HL-60 (cell line): ENCODE measurements around the gene PAPPA.

ENCODE experiments used
- DNase-seq, 2 experiments: peaks; one replicate each; pipeline ENCODE4 v3.0.0-alpha.2; 2010 to 2020; ENCODE audit warnings: low read depth in 1 of 2, low spot score in 1 of 2
- H3K27ac ChIP-seq: fragments of 250-450 bp; sonication (Bioruptor Pico); replicated peaks from 2 replicates; pipeline ENCODE4 v1.5.1; 2020; ENCODE audit warnings: mild to moderate bottlenecking, moderate library complexity
- H3K27me3 ChIP-seq: fragments of 250-450 bp; sonication (Bioruptor Pico); 2 replicates; pipeline ENCODE4 v1.5.1; 2021; ENCODE audit warnings: mild to moderate bottlenecking, moderate library complexity; ENCODE audit not compliant: insufficient read depth, poor library complexity, severe bottlenecking
- H3K4me3 ChIP-seq: replicated peaks from 2 replicates; pipeline ENCODE4 v1.5.1; 2011; ENCODE audit warnings: mild to moderate bottlenecking, control low read depth, low read length; ENCODE audit not compliant: insufficient read depth
- GABPA ChIP-seq: IDR thresholded peaks from 2 replicates; pipeline ENCODE4 v1.6.1; 2012; ENCODE audit warnings: low read depth
- POLR2AphosphoS5 ChIP-seq: IDR thresholded peaks from 2 replicates; pipeline ENCODE4 v1.6.1; 2012; ENCODE audit warnings: low read depth
- SPI1 ChIP-seq: IDR thresholded peaks from 2 replicates; pipeline ENCODE4 v1.6.1; 2012; ENCODE audit warnings: low read depth, mild to moderate bottlenecking, borderline replicate concordance
- TF ChIP-seq, protein P1 (sequence below): IDR thresholded peaks from 2 replicates; pipeline ENCODE4 v1.6.1; 2012; ENCODE audit warnings: low read depth; ENCODE audit not compliant: insufficient replicate concordance
- TF ChIP-seq, protein P2 (sequence below): IDR thresholded peaks from one replicate; pipeline ENCODE4 v1.5.1; 2011; ENCODE audit warnings: low read length, control low read depth, inconsistent platforms; ENCODE audit not compliant: insufficient read depth

The PAPPA gene

DNA sequence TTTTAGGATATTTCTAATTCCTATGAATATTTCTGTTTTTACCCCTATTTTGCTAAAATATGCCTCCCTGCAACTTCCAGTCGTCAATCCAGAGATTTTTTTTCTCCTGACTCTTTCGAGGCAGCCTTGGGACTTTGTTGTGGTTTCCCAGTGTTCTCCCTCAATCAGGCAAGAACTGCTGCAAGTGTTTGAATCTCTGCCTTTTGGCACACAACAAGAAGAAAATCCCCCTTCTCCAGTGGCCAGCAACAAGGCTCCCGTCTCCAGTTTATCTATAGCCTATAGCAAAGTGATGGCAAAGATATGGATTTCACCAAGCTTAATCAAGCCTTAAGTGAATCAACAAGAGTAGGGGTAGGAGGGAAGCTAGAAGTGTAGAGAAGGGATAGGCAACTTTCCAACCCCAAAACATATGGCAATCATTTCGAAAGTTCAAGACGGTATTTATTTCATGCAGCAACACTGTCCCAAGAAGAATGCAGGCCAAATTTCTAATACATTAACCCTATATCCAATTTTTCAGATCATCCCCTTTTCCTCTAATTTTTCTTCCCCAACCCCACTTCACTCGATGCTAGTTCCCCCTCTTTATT lies 37.7 kb upstream of the PAPPA start:
- no peak for DNase-seq

DNA sequence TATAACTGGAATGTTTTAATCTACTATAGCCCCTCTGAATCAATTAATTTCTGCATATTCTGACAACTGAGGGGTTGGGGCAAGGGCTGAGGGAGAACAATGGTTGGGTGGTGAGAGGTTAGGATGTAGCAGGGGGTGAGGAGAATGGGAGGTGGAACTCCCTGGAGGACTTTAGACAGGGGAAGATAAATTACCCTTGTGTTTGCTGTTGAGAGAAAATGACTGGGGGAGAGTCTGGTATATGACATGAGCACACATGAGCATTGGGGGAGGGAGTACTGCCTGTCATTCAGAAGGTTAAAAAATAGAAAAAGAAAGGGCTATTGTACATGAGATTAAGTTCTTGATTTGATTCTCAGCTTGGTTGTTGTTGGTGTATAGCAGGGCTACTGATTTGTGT lies 37.2 kb upstream of the PAPPA start:
- H3K27ac ChIP-seq, result no peak overlapping the region
- TF ChIP-seq, protein P1, sequence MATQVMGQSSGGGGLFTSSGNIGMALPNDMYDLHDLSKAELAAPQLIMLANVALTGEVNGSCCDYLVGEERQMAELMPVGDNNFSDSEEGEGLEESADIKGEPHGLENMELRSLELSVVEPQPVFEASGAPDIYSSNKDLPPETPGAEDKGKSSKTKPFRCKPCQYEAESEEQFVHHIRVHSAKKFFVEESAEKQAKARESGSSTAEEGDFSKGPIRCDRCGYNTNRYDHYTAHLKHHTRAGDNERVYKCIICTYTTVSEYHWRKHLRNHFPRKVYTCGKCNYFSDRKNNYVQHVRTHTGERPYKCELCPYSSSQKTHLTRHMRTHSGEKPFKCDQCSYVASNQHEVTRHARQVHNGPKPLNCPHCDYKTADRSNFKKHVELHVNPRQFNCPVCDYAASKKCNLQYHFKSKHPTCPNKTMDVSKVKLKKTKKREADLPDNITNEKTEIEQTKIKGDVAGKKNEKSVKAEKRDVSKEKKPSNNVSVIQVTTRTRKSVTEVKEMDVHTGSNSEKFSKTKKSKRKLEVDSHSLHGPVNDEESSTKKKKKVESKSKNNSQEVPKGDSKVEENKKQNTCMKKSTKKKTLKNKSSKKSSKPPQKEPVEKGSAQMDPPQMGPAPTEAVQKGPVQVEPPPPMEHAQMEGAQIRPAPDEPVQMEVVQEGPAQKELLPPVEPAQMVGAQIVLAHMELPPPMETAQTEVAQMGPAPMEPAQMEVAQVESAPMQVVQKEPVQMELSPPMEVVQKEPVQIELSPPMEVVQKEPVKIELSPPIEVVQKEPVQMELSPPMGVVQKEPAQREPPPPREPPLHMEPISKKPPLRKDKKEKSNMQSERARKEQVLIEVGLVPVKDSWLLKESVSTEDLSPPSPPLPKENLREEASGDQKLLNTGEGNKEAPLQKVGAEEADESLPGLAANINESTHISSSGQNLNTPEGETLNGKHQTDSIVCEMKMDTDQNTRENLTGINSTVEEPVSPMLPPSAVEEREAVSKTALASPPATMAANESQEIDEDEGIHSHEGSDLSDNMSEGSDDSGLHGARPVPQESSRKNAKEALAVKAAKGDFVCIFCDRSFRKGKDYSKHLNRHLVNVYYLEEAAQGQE, result no peak

More for the DNA sequence above, 37.7 kb upstream of the PAPPA start:
- TF ChIP-seq, protein P1, result no peak
- TF ChIP-seq POLR2AphosphoS5 (no peak), GABPA (no peak), SPI1 (no peak)
- TF ChIP-seq, protein P2, sequence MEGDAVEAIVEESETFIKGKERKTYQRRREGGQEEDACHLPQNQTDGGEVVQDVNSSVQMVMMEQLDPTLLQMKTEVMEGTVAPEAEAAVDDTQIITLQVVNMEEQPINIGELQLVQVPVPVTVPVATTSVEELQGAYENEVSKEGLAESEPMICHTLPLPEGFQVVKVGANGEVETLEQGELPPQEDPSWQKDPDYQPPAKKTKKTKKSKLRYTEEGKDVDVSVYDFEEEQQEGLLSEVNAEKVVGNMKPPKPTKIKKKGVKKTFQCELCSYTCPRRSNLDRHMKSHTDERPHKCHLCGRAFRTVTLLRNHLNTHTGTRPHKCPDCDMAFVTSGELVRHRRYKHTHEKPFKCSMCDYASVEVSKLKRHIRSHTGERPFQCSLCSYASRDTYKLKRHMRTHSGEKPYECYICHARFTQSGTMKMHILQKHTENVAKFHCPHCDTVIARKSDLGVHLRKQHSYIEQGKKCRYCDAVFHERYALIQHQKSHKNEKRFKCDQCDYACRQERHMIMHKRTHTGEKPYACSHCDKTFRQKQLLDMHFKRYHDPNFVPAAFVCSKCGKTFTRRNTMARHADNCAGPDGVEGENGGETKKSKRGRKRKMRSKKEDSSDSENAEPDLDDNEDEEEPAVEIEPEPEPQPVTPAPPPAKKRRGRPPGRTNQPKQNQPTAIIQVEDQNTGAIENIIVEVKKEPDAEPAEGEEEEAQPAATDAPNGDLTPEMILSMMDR, result no peak
- H3K27ac ChIP-seq, result no peak overlapping the region
- H3K27me3 ChIP-seq, result no peaks in the 10 kb centered on the region
- H3K4me3 ChIP-seq, result no peak overlapping the region

DNA sequence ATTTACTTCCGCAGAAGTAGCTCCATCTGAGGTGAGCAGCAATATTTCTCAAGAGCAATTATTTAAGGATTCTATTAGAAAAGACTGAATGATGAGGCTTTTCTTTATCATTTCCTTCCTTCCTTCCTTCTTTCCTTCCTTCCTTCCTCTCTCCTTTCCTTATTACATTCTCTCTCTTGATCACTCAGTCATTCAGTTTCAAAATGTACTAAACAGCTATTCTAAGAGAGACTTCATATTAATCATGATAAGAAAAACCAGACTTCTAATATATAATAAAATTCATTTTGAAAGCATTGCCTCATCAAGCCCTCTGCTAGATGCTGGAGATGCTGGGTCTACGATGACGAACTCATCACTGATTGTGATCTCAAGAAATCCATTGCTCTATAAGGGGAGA lies 30.4 kb upstream of the PAPPA start:
- no peak for DNase-seq
- no peaks in the 10 kb centered on the region for H3K27me3 ChIP-seq
- H3K4me3 ChIP-seq, result no peak overlapping the region
- TF ChIP-seq POLR2AphosphoS5 (no peak), SPI1 (no peak), GABPA (no peak)
- TF ChIP-seq, protein P2, result no peak
- TF ChIP-seq, protein P1, result no peak
- no peak overlapping the region for H3K27ac ChIP-seq

More for the DNA sequence above, 37.2 kb upstream of the PAPPA start:
- Histone ChIP-seq H3K27me3 (no peaks in the 10 kb centered on the region), H3K4me3 (no peak overlapping the region)
- no peak for DNase-seq
